Memory B cell (primary cell): Measurements from ENCODE around the gene LMNTD1.

Experiments used
- ATAC-seq: fragments of 150-1000 bp; cut with Tn5 transposase; 2 replicates; pipeline ENCODE4 v1.10.0; 2021; ENCODE audit warnings: low read depth, mild to moderate bottlenecking, moderate library complexity
- DNase-seq, 2 donors: peaks; one replicate each; pipeline ENCODE4 v3.0.0; 2022; ENCODE audit warnings: low spot score in 2 of 2
- H3K27ac Mint-ChIP-seq: one replicate; pipeline ENCODE4 v1.8.0; 2022; ENCODE audit warnings: mild to moderate bottlenecking, moderate library complexity, mixed read lengths
- H3K27me3 Mint-ChIP-seq: one replicate; pipeline ENCODE4 v1.8.0; 2022; ENCODE audit warnings: mixed read lengths
- H3K36me3 Mint-ChIP-seq: one replicate; pipeline ENCODE4 v1.8.0; 2022; ENCODE audit warnings: mild to moderate bottlenecking, mixed read lengths
- H3K4me1 Mint-ChIP-seq: one replicate; pipeline ENCODE4 v1.8.0; 2022; ENCODE audit warnings: mixed read lengths
- H3K4me3 Mint-ChIP-seq: one replicate; pipeline ENCODE4 v1.8.0; 2022; ENCODE audit warnings: mild to moderate bottlenecking, moderate library complexity, mixed read lengths
- H3K9me3 Mint-ChIP-seq: one replicate; pipeline ENCODE4 v1.8.0; 2022; ENCODE audit warnings: mixed read lengths

The LMNTD1 gene

GRCh38 chr12:25529738-25530137 is 23.3 kb downstream of the LMNTD1 start:
- ATAC-seq (no peak), DNase-seq (no peak)
- Mint-ChIP-seq H3K36me3 (no peaks in the 10 kb centered on the region), H3K4me1 (no peaks in the 10 kb centered on the region), H3K4me3 (no peak overlapping the region), H3K27ac (no peak overlapping the region), H3K9me3 (no peaks in the 10 kb centered on the region), H3K27me3 (peaks cover 2% of the 10 kb centered on the region)

- no peaks in the 10 kb centered on the region for H3K36me3 Mint-ChIP-seq
- H3K4me1 Mint-ChIP-seq, result no peaks in the 10 kb centered on the region
- no peaks in the 10 kb centered on the region for H3K27me3 Mint-ChIP-seq
- ATAC-seq, result no peak
- no peak overlapping the region for H3K27ac Mint-ChIP-seq
- no peak for DNase-seq
- no peaks in the 10 kb centered on the region for H3K9me3 Mint-ChIP-seq
- no peak overlapping the region for H3K4me3 Mint-ChIP-seq
Measured at GRCh38 chr12:25526778-25527177, 26.3 kb downstream of the LMNTD1 start.

- H3K9me3 Mint-ChIP-seq, result no peaks in the 10 kb centered on the region
- no peaks in the 10 kb centered on the region for H3K36me3 Mint-ChIP-seq
- no peak overlapping the region for H3K4me3 Mint-ChIP-seq
- no peak overlapping the region for H3K27ac Mint-ChIP-seq
- no peaks in the 10 kb centered on the region for H3K27me3 Mint-ChIP-seq
- no peaks in the 10 kb centered on the region for H3K4me1 Mint-ChIP-seq
- ATAC-seq (no peak), DNase-seq (no peak)
Measured at GRCh38 chr12:25524366-25524765, 28.7 kb downstream of the LMNTD1 start.

- Mint-ChIP-seq H3K9me3 (no peaks in the 10 kb centered on the region), H3K4me3 (no peak overlapping the region)
Measured at GRCh38 chr12:25521625-25522256, 31.3 kb downstream of the LMNTD1 start.

GRCh38 chr12:25518512-25518911 is 34.6 kb downstream of the LMNTD1 start:
- Mint-ChIP-seq H3K4me3 (no peak overlapping the region), H3K4me1 (no peaks in the 10 kb centered on the region), H3K9me3 (no peaks in the 10 kb centered on the region), H3K27ac (no peak overlapping the region), H3K36me3 (no peaks in the 10 kb centered on the region), H3K27me3 (peaks cover 5% of the 10 kb centered on the region)
- ATAC-seq, result no peak
- no peak for DNase-seq

More at GRCh38 chr12:25521625-25522256, 31.3 kb downstream of the LMNTD1 start:
- peaks cover 2% of the 10 kb centered on the region for H3K27me3 Mint-ChIP-seq
- no peaks in the 10 kb centered on the region for H3K4me1 Mint-ChIP-seq
- no peaks in the 10 kb centered on the region for H3K36me3 Mint-ChIP-seq
- DNase-seq (no peak), ATAC-seq (no peak)
- H3K27ac Mint-ChIP-seq, result no peak overlapping the region

GRCh38 chr12:25504744-25505143 is 48.3 kb downstream of the LMNTD1 start:
- no peaks in the 10 kb centered on the region for H3K9me3 Mint-ChIP-seq
- no peak for DNase-seq
- H3K4me1 Mint-ChIP-seq, result no peaks in the 10 kb centered on the region
- H3K4me3 Mint-ChIP-seq, result no peak overlapping the region
- H3K27ac Mint-ChIP-seq, result no peak overlapping the region
- H3K27me3 Mint-ChIP-seq, result peaks cover 12% of the 10 kb centered on the region
- no peak for ATAC-seq
- H3K36me3 Mint-ChIP-seq, result no peaks in the 10 kb centered on the region

GRCh38 chr12:25503666-25504065 is 49.4 kb downstream of the LMNTD1 start:
- H3K36me3 Mint-ChIP-seq, result no peaks in the 10 kb centered on the region
- peaks cover 12% of the 10 kb centered on the region for H3K27me3 Mint-ChIP-seq
- no peaks in the 10 kb centered on the region for H3K4me1 Mint-ChIP-seq
- no peaks in the 10 kb centered on the region for H3K9me3 Mint-ChIP-seq
- no peak overlapping the region for H3K27ac Mint-ChIP-seq
- ATAC-seq (no peak), DNase-seq (no peak)
- no peak overlapping the region for H3K4me3 Mint-ChIP-seq

- no peak for ATAC-seq
Measured at GRCh38 chr12:25502596-25502995, 50.5 kb downstream of the LMNTD1 start.

GRCh38 chr12:25502118-25502517 is 51.0 kb downstream of the LMNTD1 start:
- H3K27me3 Mint-ChIP-seq, result peaks cover 9% of the 10 kb centered on the region
- H3K36me3 Mint-ChIP-seq, result no peaks in the 10 kb centered on the region
- H3K27ac Mint-ChIP-seq, result no peak overlapping the region
- no peak overlapping the region for H3K4me3 Mint-ChIP-seq
- DNase-seq (no peak), ATAC-seq (no peak)
- no peaks in the 10 kb centered on the region for H3K4me1 Mint-ChIP-seq
- no peaks in the 10 kb centered on the region for H3K9me3 Mint-ChIP-seq

More at GRCh38 chr12:25502596-25502995, 50.5 kb downstream of the LMNTD1 start:
- H3K4me3 Mint-ChIP-seq, result no peak overlapping the region
- H3K27ac Mint-ChIP-seq, result no peak overlapping the region
- H3K9me3 Mint-ChIP-seq, result no peaks in the 10 kb centered on the region
- no peak for DNase-seq
- peaks cover 10% of the 10 kb centered on the region for H3K27me3 Mint-ChIP-seq
- H3K36me3 Mint-ChIP-seq, result no peaks in the 10 kb centered on the region
- no peaks in the 10 kb centered on the region for H3K4me1 Mint-ChIP-seq

- H3K9me3 Mint-ChIP-seq, result no peaks in the 10 kb centered on the region
- no peak overlapping the region for H3K4me3 Mint-ChIP-seq
- H3K27ac Mint-ChIP-seq, result no peak overlapping the region
- no peaks in the 10 kb centered on the region for H3K4me1 Mint-ChIP-seq
- H3K27me3 Mint-ChIP-seq, result peaks cover 9% of the 10 kb centered on the region
- DNase-seq (no peak), ATAC-seq (no peak)
- no peaks in the 10 kb centered on the region for H3K36me3 Mint-ChIP-seq
Measured at GRCh38 chr12:25501549-25501948, 51.5 kb downstream of the LMNTD1 start.

GRCh38 chr12:25500651-25501050 is 52.4 kb downstream of the LMNTD1 start:
- Mint-ChIP-seq H3K36me3 (no peaks in the 10 kb centered on the region), H3K27ac (no peak overlapping the region)
- no peak for DNase-seq

GRCh38 chr12:25497021-25497420 is 56.1 kb downstream of the LMNTD1 start:
- ATAC-seq (no peak), DNase-seq (no peak)
- H3K36me3 Mint-ChIP-seq, result no peaks in the 10 kb centered on the region
- no peak overlapping the region for H3K27ac Mint-ChIP-seq
- no peaks in the 10 kb centered on the region for H3K9me3 Mint-ChIP-seq
- H3K4me3 Mint-ChIP-seq, result no peak overlapping the region
- peaks cover 5% of the 10 kb centered on the region for H3K27me3 Mint-ChIP-seq
- H3K4me1 Mint-ChIP-seq, result no peaks in the 10 kb centered on the region

More at GRCh38 chr12:25500651-25501050, 52.4 kb downstream of the LMNTD1 start:
- no peaks in the 10 kb centered on the region for H3K9me3 Mint-ChIP-seq
- ATAC-seq, result no peak
- H3K27me3 Mint-ChIP-seq, result peaks cover 9% of the 10 kb centered on the region
- no peak overlapping the region for H3K4me3 Mint-ChIP-seq
- no peaks in the 10 kb centered on the region for H3K4me1 Mint-ChIP-seq

GRCh38 chr12:25496098-25496587 is 56.9 kb downstream of the LMNTD1 start:
- H3K36me3 Mint-ChIP-seq, result no peaks in the 10 kb centered on the region
- no peak overlapping the region for H3K4me3 Mint-ChIP-seq
- H3K4me1 Mint-ChIP-seq, result no peaks in the 10 kb centered on the region
- DNase-seq, result no peak
- H3K27ac Mint-ChIP-seq, result no peak overlapping the region
- no peak for ATAC-seq
- peaks cover 1% of the 10 kb centered on the region for H3K27me3 Mint-ChIP-seq
- no peaks in the 10 kb centered on the region for H3K9me3 Mint-ChIP-seq

- H3K36me3 Mint-ChIP-seq, result no peaks in the 10 kb centered on the region
- no peak overlapping the region for H3K4me3 Mint-ChIP-seq
- H3K27me3 Mint-ChIP-seq, result peaks cover 3% of the 10 kb centered on the region
- no peak overlapping the region for H3K27ac Mint-ChIP-seq
- no peaks in the 10 kb centered on the region for H3K9me3 Mint-ChIP-seq
- ATAC-seq (no peak), DNase-seq (no peak)
- H3K4me1 Mint-ChIP-seq, result no peaks in the 10 kb centered on the region
Measured at GRCh38 chr12:25495331-25496097, 57.6 kb downstream of the LMNTD1 start.
